Loucy (cell line): ENCODE results near the gene IFNG-AS1.

Experiments used
- EZH2phosphoT487 ChIP-seq: fragments of 200-600 bp; IDR thresholded peaks from 2 replicates; pipeline ENCODE4 v1.6.1; 2018; ENCODE audit warnings: antibody characterized with exemption, mild to moderate bottlenecking, moderate library complexity, borderline replicate concordance
- TF ChIP-seq, protein P1 (sequence below): fragments of 200-600 bp; sonication (generic); conservative IDR thresholded peaks from 2 replicates; pipeline ENCODE4 v1.5.1; 2014; ENCODE audit warnings: mild to moderate bottlenecking, antibody characterized with exemption, low read length

DNA sequence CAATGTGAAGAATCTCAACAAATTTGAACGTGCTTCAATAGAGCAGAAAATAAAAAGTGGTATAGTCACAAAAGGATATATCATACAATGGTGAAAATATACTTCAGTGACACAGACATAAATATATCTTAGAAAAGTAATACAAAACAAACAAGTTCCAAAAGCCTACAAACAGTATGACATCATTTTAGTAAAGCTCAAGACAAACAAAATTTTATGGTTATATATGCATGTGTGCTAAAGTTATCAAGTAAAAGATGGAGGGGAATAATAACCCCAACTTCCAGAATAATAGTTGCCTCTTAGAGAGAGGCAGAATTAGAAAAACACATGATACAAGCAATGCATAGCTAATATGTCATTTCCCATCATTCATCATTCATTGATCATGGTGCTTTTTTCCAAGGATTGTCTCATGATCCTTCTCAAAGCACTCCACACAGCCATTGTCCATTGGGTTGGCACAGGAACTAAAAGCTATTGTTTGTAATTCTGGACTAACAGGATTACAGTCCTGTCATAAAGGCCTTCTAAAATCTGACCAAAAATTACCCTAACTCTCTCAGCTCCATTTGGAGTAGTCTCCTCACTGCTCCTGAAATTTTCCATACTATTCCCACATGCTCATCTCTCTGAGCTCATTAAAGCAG lies 59.5 kb downstream of the IFNG-AS1 start:
- no peak for TF ChIP-seq EZH2phosphoT487
- TF ChIP-seq, protein P1, sequence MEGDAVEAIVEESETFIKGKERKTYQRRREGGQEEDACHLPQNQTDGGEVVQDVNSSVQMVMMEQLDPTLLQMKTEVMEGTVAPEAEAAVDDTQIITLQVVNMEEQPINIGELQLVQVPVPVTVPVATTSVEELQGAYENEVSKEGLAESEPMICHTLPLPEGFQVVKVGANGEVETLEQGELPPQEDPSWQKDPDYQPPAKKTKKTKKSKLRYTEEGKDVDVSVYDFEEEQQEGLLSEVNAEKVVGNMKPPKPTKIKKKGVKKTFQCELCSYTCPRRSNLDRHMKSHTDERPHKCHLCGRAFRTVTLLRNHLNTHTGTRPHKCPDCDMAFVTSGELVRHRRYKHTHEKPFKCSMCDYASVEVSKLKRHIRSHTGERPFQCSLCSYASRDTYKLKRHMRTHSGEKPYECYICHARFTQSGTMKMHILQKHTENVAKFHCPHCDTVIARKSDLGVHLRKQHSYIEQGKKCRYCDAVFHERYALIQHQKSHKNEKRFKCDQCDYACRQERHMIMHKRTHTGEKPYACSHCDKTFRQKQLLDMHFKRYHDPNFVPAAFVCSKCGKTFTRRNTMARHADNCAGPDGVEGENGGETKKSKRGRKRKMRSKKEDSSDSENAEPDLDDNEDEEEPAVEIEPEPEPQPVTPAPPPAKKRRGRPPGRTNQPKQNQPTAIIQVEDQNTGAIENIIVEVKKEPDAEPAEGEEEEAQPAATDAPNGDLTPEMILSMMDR: no peak
